CD4-positive, CD25-positive, alpha-beta regulatory T cell (primary cell): ENCODE results near the gene SRL. TPM values are rescaled to one million over a fixed set of nuclear protein-coding genes. Genes with fewer than 3 reads are reported as not detected.

ENCODE experiments used
- ATAC-seq, 2 donors: fragments of 150-1000 bp; cut with Tn5 transposase; one replicate each; pipeline ENCODE4 v1.10.0; 2021; ENCODE audit warnings: low read depth in 2 of 2, moderate number of reproducible peaks in 2 of 2, moderate library complexity in 1 of 2
- DNase-seq, 3 donors: peaks; one replicate each; pipeline versions ENCODE4 v3.0.0 to v3.0.0-alpha.2; 2012 to 2022; ENCODE audit warnings: mixed read lengths in 1 of 3
- H3K27ac ChIP-seq: one replicate; pipeline ENCODE4 v1.7.0; 2013; ENCODE audit warnings: mild to moderate bottlenecking, low read length; ENCODE audit not compliant: insufficient read depth, poor library complexity, severe bottlenecking
- H3K27me3 ChIP-seq: one replicate; pipeline ENCODE4 v1.7.0; 2013; ENCODE audit warnings: low read length; ENCODE audit not compliant: control insufficient read depth, insufficient read depth
- H3K36me3 ChIP-seq: one replicate; pipeline ENCODE4 v1.7.0; 2013; ENCODE audit warnings: mild to moderate bottlenecking, low read length, moderate library complexity; ENCODE audit not compliant: control insufficient read depth, insufficient read depth
- H3K4me1 ChIP-seq: 2 replicates; pipeline ENCODE4 v1.7.0; 2013; ENCODE audit warnings: mild to moderate bottlenecking, low read length; ENCODE audit not compliant: insufficient read depth, control insufficient read depth, poor library complexity, severe bottlenecking
- H3K4me3 ChIP-seq: one replicate; pipeline ENCODE4 v1.7.0; 2013; ENCODE audit warnings: low read depth, mild to moderate bottlenecking, low read length, moderate library complexity
- H3K9me3 ChIP-seq, 2 experiments: 1 replicate in 1 of 2; 2 replicates in 1 of 2; pipeline ENCODE4 v1.7.0; 2013; ENCODE audit warnings: low read length in 2 of 2, mild to moderate bottlenecking in 1 of 2, moderate library complexity in 1 of 2; ENCODE audit not compliant: control insufficient read depth in 2 of 2
- H3K27ac Mint-ChIP-seq, 3 donors: one replicate each; pipeline ENCODE4 v1.8.0; 2020 to 2022; ENCODE audit warnings: mild to moderate bottlenecking in 3 of 3, mixed read lengths in 3 of 3, moderate library complexity in 2 of 3
- H3K27me3 Mint-ChIP-seq: one replicate; pipeline ENCODE4 v1.8.0; 2022; ENCODE audit warnings: mild to moderate bottlenecking, mixed read lengths
- H3K36me3 Mint-ChIP-seq: one replicate; pipeline ENCODE4 v1.8.0; 2020; ENCODE audit warnings: mixed read lengths
- H3K4me1 Mint-ChIP-seq, 4 donors: one replicate each; pipeline ENCODE4 v1.8.0; 2020 to 2022; ENCODE audit warnings: mixed read lengths in 4 of 4, mild to moderate bottlenecking in 1 of 4
- H3K4me3 Mint-ChIP-seq, 4 donors: one replicate each; pipeline ENCODE4 v1.8.0; 2020 to 2022; ENCODE audit warnings: mild to moderate bottlenecking in 4 of 4, mixed read lengths in 4 of 4, moderate library complexity in 3 of 4
- H3K9me3 Mint-ChIP-seq, 7 donors: one replicate each; pipeline ENCODE4 v1.8.0; 2020 to 2022; ENCODE audit warnings: mixed read lengths in 7 of 7, mild to moderate bottlenecking in 3 of 7, moderate library complexity in 2 of 7
- polyA plus RNA-seq, 4 donors: library from polyadenylated mRNA; unstranded; fragments of 300-500 nt; fragmentation: Illumina TruSeq; gene quantifications; one replicate each; pipeline ENCODE4 v1.2.3, GENCODE V29; 2021
- total RNA-seq: library from RNA; stranded (reverse); gene quantifications from one replicate; pipeline ENCODE4 v1.2.3, GENCODE V29; 2022

Gene SRL
- total and polyA plus RNA-seq, 5 donors from 2014 or later = not detected

DNA sequence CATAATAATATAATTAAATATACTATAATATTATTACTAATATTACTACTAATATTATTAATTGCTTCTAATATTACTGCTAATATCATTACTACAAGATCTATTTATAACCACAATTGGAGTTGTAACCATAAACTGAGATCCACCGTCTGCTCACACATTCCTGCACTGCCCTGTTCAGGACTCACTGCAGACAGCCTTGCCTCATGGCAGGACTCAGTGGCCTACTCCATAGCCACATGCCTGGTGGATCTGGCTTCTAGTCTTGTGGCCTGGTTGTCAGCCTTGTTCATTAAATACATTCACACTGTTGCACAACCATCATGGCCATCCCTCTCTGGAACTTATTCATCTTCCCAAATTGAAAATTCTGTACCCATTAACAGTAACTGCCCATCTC lies 48.0 kb downstream of the SRL start:
- Mint-ChIP-seq H3K27me3 (no peaks in the 10 kb centered on the region), H3K4me1 (no peaks in the 10 kb centered on the region), H3K36me3 (no peaks in the 10 kb centered on the region), H3K27ac (peak overlapping the region in 1 of 3 donors; percentile 63), H3K4me3 (no peak overlapping the region), H3K9me3 (no peaks in the 10 kb centered on the region)
- ATAC-seq (no peak), DNase-seq (no peak)
- Histone ChIP-seq H3K36me3 (no peaks in the 10 kb centered on the region), H3K4me1 (no peaks in the 10 kb centered on the region), H3K4me3 (no peak overlapping the region), H3K27ac (no peak overlapping the region), H3K27me3 (no peaks in the 10 kb centered on the region), H3K9me3 (no peaks in the 10 kb centered on the region)

DNA sequence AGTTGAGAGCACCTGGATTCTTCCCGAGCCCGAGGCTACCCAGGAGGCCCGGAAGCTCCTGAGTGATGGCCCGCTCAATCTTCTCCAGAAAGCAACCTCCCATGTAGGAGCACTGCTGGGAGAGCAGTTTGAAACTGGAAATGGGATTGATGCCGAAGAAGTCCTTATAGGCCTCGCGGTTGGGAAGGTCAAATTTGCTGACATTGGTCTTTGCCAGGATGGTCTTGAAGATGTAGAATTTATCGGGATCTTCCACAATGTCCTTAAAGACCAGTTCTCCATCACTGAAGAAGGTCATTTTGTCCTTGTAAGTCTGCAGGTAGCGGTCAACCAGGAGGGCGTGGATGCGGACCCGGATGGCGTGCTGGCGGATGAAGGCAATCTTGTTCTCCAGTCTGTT lies 49.7 kb downstream of the SRL start:
- no peaks in the 10 kb centered on the region for H3K27me3 Mint-ChIP-seq
- no peak overlapping the region for H3K27ac Mint-ChIP-seq
- Histone ChIP-seq H3K27ac (no peak overlapping the region), H3K27me3 (no peaks in the 10 kb centered on the region), H3K4me3 (no peak overlapping the region), H3K36me3 (no peaks in the 10 kb centered on the region), H3K4me1 (no peaks in the 10 kb centered on the region), H3K9me3 (no peaks in the 10 kb centered on the region)
- H3K4me1 Mint-ChIP-seq = no peaks in the 10 kb centered on the region
- DNase-seq (no peak), ATAC-seq (no peak)
- no peaks in the 10 kb centered on the region for H3K9me3 Mint-ChIP-seq
- no peak overlapping the region for H3K4me3 Mint-ChIP-seq
- no peaks in the 10 kb centered on the region for H3K36me3 Mint-ChIP-seq

DNA sequence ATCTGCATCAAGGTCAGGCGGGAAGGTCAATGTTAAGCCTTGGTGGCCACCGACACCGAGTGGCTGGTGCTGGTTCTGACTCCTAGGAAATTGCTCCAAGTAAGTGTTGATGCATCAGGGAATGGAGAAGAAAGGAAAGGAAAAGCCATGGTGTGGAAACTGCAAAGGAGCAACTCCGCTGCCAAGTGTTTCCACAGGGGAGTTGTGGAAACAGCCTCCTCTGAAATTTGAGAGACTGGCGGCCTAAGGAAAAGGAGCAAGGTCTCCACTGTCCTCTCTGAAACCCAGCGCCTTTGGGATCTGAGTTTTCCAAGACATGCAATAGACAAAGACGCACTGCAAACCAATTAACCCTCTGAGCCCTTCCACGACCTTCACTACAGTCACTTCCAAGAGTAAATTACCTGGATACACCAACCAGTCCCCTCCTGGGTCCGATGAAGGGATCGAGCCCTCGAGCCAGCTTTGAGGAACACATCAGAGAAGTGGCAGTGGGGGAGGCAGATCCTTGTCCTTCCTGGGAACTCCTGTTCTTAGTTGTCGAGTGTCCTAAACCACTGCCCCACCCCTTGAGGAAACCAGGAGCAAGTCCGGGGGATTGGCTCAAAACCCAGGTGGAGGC lies 51.1 kb downstream of the SRL start:
- Mint-ChIP-seq H3K27me3 (no peaks in the 10 kb centered on the region), H3K36me3 (no peaks in the 10 kb centered on the region), H3K4me1 (no peaks in the 10 kb centered on the region), H3K4me3 (no peak overlapping the region), H3K27ac (no peak overlapping the region), H3K9me3 (no peaks in the 10 kb centered on the region)
- Histone ChIP-seq H3K36me3 (no peaks in the 10 kb centered on the region), H3K4me3 (no peak overlapping the region), H3K27me3 (no peaks in the 10 kb centered on the region), H3K27ac (no peak overlapping the region), H3K9me3 (no peaks in the 10 kb centered on the region), H3K4me1 (no peaks in the 10 kb centered on the region)
- no peak for DNase-seq
- ATAC-seq = no peak

DNA sequence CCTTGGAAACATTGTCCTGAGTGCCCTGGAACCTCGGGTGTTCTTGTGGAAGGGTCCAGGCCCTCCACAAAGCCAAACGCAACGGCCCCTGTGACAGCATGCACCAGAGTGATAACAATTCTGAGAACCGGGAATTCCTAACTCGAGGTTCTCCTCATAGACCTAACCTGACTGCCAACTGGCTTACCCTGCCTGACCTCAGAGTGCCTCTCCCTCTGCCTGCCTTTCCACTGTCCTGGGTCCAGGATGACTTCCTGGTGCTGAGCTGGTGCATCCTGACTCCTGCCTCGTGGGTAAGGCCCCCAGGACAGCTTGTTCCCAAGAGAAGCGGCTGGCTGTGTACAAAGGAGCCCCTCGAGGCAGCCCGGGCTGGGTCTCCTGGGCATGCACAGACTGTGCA lies 51.8 kb downstream of the SRL start:
- H3K36me3 Mint-ChIP-seq = no peaks in the 10 kb centered on the region
- Histone ChIP-seq H3K36me3 (no peaks in the 10 kb centered on the region), H3K27ac (no peak overlapping the region), H3K27me3 (no peaks in the 10 kb centered on the region), H3K9me3 (no peaks in the 10 kb centered on the region), H3K4me1 (no peaks in the 10 kb centered on the region), H3K4me3 (no peak overlapping the region)
- no peak for ATAC-seq
- peaks cover 0 to under 1% (median 0%) of the 10 kb centered on the region in 4 donors for H3K4me1 Mint-ChIP-seq
- no peak overlapping the region for H3K4me3 Mint-ChIP-seq
- H3K9me3 Mint-ChIP-seq = no peaks in the 10 kb centered on the region
- H3K27ac Mint-ChIP-seq = no peak overlapping the region
- H3K27me3 Mint-ChIP-seq = peaks cover 1% of the 10 kb centered on the region
- DNase-seq = no peak

DNA sequence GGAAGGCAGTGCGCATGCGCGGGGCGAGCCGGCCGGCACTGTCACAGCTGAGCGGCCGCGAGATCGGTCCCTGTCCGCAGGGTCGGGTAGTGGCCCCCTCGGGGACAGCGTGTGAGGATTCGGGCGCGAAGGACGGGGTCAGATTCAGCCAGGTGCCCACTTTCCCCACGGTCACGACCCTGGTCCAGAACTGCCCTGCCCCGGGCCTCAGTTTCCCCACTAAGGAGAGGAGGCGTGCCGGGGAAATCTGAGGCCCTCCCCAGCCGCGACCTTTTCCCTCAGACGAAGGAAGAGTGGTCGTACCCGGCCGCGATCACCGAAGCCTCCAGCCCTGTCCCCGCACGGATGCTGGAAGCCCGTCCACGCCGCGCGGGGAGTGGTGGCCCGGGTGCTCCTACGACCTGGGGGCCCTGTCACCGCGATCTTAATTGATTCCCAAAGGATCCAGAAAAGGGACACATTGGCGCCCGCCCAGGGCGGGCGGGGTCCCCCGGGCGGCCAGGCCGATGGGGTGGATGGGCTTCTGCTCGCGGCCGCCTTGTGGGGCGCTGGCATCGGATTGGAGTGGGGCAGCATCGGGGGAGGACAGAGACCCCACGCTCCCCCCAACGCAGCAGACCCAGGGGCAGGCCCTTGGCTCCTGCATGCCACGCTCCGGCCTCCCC lies 57.7 kb downstream of the SRL start:
- H3K27ac Mint-ChIP-seq = no peak overlapping the region
- Histone ChIP-seq H3K4me1 (peaks cover 6% of the 10 kb centered on the region), H3K4me3 (peak overlapping the region; percentile 13), H3K36me3 (no peaks in the 10 kb centered on the region), H3K9me3 (no peaks in the 10 kb centered on the region), H3K27me3 (no peaks in the 10 kb centered on the region), H3K27ac (no peak overlapping the region)
- peaks cover 12% of the 10 kb centered on the region for H3K27me3 Mint-ChIP-seq
- ATAC-seq (no peak), DNase-seq (no peak)
- H3K4me3 Mint-ChIP-seq = peak overlapping the region; percentile 66 to 84 (median 78)
- H3K4me1 Mint-ChIP-seq = peaks cover 0 to 9% (median 3%) of the 10 kb centered on the region in 4 donors
- H3K36me3 Mint-ChIP-seq = no peaks in the 10 kb centered on the region
- peaks cover 0 to 2% (median 0%) of the 10 kb centered on the region in 7 donors for H3K9me3 Mint-ChIP-seq

DNA sequence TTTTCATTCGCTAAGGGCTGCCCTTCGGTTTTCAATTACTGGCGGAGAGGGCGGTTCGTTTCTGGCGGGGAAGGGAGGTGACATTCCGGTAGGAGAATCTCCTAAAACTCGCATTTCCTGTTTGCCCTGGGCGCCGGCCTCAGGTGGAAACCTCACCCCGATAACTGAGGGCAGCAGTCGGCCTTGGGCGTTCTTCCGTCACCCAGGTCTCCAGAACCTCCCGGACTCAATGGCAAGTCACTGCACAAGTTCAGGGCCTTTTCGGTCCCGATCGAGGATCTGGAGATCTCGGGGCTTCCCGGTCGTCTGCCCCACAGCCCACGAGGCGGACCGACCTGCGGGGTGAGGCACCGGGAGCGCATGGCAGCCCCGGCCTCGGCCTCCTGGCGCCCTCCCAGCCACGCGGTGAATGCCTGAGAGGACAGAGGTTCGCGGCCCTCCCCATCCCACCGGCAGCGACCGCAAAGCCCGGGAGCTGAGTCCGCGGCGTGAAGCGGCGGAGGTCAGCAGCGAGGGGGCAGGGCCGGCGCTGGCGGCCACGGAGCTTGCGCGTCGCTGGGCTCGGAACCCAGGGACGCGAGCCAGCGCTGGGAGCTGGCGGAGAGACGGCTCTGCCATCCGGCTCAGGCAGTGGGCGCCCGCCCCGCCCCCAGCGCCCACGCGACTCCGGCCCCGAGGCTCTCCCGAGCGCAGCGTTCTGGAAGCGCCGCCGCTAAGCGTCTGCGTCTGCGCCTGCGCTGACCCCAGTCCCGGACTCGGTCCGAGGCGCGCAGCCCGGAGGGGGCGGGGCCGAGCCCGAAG lies 58.4 kb downstream of the SRL start:
- H3K27ac Mint-ChIP-seq = no peak overlapping the region
- no peaks in the 10 kb centered on the region for H3K9me3 ChIP-seq
- H3K4me1 Mint-ChIP-seq = peaks cover 0 to 9% (median 3%) of the 10 kb centered on the region in 4 donors
- H3K27me3 Mint-ChIP-seq = peaks cover 12% of the 10 kb centered on the region
- no peaks in the 10 kb centered on the region for H3K27me3 ChIP-seq
- no peaks in the 10 kb centered on the region for H3K36me3 ChIP-seq
- H3K36me3 Mint-ChIP-seq = no peaks in the 10 kb centered on the region
- peaks cover 6% of the 10 kb centered on the region for H3K4me1 ChIP-seq
- DNase-seq (peak; percentile 62 to 82 (median 66)), ATAC-seq (peak; percentile 74 to 75)
- H3K4me3 ChIP-seq = peak overlapping the region; percentile 26
- H3K9me3 Mint-ChIP-seq = peaks cover 0 to 4% (median 0%) of the 10 kb centered on the region in 7 donors
- peak overlapping the region; percentile 60 to 81 (median 72) for H3K4me3 Mint-ChIP-seq
- H3K27ac ChIP-seq = no peak overlapping the region

DNA sequence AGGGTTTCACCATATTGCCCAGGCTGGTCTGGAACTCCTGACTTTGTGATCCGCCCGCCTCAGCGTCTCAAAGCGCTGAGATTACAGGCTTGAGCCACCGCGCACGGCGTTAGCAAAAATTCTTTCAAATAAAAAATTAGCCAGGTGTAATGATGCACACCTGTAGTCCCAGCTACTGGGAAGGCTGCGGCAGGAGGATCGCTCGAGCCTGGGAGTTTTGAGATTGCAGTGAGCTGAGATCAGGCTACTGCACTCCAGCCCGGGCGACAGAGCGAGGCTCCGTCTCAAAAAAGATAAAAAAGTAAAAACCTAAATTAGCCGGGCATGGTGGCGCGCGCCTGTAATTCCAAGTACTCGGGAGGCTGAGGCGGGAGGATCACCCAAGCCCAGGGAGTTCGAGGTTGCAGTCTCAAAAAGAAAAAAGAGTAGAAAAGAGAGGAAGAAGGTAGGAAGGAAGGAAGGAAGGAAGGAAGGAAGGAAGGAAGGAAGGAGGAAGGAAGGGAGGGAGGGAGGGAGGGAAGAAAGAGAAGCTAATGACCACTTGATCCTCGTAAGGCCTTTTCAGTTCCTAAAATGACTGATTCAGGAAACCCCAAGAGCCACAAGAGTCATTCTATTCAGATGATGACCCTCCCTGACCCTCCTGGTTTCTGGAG lies 59.2 kb downstream of the SRL start:
- H3K27me3 Mint-ChIP-seq = peaks cover 12% of the 10 kb centered on the region
- Histone ChIP-seq H3K36me3 (no peaks in the 10 kb centered on the region), H3K27ac (no peak overlapping the region), H3K4me3 (no peak overlapping the region), H3K9me3 (no peaks in the 10 kb centered on the region), H3K27me3 (no peaks in the 10 kb centered on the region), H3K4me1 (peaks cover 6% of the 10 kb centered on the region)
- peak overlapping the region; percentile 60 to 81 (median 78) for H3K4me3 Mint-ChIP-seq
- H3K4me1 Mint-ChIP-seq = peaks cover 0 to 9% (median 3%) of the 10 kb centered on the region in 4 donors
- no peak overlapping the region for H3K27ac Mint-ChIP-seq
- no peaks in the 10 kb centered on the region for H3K36me3 Mint-ChIP-seq
- ATAC-seq = peak in 1 of 2 donors; percentile 12
- no peak for DNase-seq
- peaks cover 0 to 4% (median 0%) of the 10 kb centered on the region in 7 donors for H3K9me3 Mint-ChIP-seq
